ENCODE results near the gene PTH2R.
"Not testable (repeated sequence)": the region's sequence is repeated elsewhere in the genome, so short reads cannot be mapped to it uniquely, and the experiment has no call there.

The PTH2R gene

DNA sequence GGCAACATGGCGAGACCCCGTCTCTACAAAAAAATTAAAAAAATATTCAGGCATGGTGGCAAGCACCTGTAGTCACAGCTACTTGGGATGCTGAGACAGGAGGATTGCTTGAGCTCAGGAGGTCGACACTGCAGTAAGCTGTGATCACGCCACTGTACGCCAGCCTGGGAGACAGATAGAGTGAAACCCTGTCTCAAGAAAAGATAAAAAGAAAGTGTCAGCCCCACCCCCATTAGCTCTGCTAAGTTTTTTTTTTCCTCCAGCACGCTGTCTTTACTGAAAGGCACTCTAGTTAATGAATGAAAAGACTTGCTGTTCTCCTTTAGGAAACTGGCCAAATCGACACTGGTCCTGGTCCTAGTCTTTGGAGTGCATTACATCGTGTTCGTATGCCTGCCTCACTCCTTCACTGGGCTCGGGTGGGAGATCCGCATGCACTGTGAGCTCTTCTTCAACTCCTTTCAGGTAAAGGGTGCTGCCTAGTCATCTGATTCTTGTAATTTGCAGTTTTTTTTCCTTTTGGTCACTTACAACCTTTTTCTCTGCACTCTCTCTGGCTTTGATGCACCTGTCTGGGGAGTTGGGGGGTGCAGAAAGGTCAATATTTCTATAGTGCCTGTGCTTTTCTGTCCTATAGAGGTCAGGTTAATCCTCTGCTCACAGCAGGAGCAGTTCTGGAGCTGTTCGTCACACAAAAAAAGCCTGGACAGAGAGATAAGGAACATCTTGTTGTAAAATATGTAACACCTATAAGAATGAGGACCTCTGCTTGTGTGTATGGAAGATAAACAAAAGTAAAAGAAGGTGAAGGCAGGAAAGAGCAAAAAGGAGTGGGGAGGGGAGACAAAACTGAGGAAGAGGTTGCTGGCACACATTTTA lies 82.3 kb downstream of the PTH2R start:
- DNase-seq: no peak

DNA sequence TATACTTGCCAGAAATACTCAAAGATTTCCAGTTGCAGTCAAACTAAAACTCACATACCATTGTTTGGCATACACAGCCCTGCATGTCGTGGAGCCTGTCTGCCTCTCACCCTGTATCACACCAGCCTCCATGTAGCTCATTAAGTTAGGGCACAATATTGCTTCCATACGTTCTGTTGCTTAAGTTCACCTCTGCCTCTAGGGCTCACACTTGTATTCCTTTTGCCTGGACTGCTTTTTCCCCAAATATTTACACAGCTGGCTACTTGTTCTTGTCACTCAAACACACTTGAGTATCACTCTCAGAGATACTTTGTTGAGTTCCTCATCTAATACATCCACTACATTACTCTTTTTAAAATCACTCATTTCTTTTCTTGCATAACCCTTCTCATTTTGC lies 83.1 kb downstream of the PTH2R start:
- DNase-seq: no peak

DNA sequence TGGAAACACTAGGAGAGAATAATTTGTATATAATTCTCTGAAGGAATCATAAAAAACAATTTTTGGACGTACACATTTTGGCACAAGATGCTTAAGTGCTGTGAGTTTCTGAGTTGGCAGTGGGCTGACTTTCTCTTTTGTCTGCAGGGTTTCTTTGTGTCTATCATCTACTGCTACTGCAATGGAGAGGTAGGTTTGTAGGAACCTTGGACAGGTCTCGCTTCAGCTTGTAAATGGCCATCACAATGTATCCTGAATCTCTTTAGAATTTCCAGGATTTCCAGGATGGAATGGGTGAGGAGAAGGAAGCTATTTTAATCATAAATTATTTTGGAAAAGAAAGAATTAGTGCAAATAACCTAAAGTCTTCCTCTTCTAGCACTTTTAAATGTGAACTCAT lies 83.9 kb downstream of the PTH2R start:
- DNase-seq: no peak

DNA sequence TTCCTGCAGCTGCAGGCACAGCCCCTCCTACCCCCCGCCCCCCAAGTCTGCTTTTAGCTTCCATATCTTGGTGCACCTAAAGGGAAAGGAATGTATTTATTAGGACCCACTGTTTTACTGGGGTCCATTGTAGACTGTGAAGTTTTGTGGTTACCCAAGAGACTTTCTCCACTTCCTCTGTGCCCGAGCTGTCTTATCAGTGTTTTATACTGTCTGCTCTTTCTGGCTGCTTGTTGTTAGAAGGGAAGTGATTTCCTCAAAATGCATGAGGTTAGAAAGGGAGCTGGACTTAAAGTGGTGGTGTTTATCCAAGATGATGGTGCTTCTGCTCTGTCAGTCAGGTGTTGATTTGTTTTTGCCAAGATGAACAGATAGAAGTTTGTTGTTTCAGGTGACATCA lies 85.0 kb downstream of the PTH2R start:
- no peak for DNase-seq

DNA sequence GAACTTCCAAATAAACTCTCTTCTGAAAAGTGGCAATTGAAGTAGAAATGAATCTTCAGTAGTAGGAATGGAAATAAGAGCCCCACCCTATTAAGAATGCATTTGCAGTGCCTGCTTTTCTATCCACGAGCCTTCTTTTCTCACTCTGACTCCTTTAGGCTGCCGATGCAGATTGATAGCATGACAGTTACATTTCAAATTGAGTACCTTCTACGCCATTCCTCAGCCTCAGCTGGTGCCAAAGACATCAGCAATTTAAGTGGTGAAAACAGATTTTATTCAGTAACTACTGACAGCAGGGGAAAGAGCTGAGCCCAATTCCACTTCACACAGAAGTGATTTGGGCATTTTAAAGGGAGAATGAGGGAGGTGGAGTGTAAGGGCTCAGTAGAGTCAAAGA lies 85.5 kb downstream of the PTH2R start:
- DNase-seq: no peak

DNA sequence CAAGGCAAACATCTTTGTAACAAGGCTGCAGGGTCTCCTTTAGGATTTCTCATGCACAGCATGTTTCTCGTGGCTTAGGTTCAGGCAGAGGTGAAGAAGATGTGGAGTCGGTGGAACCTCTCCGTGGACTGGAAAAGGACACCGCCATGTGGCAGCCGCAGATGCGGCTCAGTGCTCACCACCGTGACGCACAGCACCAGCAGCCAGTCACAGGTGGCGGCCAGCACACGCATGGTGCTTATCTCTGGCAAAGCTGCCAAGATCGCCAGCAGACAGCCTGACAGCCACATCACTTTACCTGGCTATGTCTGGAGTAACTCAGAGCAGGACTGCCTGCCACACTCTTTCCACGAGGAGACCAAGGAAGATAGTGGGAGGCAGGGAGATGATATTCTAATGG lies 86.6 kb downstream of the PTH2R start:
- DNase-seq: no peak

DNA sequence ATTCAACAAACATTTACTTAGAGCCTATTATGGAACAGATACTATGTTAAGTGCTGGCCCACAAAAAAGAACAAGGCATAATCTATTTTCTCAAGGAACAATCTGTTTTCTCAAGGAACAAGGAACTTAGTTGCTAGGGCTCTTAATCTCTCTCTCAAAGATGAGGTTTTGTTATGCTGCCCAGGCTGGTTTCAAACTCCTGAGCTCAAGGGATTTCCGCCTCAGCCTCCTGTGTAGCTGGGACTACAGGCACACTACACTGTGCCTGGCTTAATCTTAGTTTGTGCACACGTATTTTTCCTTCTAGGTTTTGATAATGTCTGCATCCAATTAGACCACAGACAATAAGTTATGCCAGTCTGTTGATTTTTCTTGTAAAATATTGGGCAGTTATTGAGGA lies 89.5 kb downstream of the PTH2R start:
- no peak for DNase-seq

DNA sequence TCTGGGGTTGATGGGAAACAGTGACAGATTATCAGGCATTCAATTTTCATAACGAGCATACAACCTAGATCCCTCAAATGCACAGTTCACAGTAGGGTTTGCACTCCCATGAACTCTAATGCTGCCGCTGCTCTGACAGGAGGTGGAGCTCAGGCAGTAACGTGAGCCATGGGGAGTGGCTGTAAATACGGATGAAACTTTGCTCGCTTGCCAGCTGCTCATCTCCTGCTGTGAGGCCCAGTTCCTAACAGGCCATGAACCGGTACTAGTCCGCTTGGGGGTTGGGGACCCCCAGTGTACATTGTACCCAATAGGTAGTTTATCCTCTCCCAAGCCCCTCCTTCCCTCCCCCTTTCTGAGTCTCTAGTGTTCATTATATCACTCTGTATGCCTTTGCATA lies 94.6 kb downstream of the PTH2R start:
- no peak for DNase-seq

DNA sequence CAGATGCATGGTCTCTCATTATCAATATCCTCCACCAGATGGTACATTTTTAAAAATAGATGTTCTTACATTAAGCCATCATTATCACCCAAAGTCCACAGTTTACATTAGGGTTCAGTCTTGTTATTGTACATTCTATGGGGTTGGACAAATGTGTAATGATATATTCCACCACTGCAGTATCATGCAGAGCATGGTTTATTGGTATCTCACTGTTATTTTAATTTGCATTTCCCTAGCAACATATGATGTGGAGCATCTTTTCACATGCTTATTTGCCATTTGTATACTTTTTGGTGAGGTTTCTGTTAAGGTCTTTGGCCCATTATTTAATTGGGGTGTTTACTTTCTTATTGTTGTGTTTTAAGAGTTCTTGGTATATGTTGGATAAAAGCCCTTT lies 95.7 kb downstream of the PTH2R start:
- DNase-seq: no peak

DNA sequence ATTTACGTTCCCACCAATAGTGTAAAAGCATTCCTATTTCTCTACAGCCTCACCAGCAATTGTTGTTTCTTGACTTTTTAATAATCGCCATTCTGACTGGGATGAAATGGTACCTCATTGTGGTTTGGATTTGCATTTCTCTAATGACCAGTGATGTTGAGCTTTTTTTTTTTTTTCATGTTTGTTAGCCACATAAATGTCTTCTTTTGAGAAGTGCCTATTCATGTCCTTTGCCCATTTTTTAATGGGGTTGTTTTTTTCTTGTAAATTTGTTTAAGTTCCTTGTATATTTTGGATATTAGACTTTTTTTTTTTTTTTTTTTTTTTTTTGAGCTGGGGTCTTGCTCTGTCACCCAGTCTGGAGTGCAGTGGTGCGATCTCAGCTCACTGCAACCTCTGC lies 98.8 kb downstream of the PTH2R start:
- DNase-seq: not testable (repeated sequence)

DNA sequence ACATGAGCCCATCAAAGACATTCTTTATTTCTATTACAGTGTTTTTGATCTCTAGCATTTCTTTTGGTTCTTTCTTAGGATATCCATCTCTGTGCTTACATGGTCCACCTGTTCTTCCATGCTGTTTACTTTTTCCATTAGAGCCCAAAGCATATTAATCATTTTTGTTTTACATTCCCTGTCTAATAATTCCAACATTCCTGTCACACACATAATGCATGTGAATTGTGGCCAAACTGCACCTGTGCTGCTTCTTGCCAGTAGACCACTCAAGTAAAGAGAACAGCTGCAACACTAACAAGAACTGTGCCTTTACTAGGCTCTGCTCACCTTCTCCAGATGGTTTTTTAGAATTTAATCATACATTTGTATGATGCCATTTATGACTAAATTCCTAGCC lies 103.0 kb downstream of the PTH2R start:
- no peak for DNase-seq

DNA sequence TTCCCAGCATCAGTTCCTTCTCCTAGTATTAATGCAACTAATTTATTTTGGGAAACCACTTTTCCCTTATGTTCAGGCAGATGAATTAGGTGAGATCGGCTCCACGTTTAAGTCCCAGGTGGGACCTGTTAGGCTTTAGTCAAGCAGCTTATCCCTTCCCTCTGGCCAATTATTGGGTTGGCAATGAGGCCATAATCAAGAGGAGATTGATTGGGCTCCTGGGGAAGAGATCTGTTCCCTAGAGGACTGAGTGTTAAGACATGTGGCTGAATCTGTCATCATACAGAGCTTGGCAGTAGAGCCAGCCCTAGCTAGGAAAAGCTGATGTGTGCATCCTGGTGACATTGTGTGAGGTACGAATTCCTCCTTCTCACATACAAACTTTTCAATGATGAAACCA lies 104.4 kb downstream of the PTH2R start:
- DNase-seq: no peak

DNA sequence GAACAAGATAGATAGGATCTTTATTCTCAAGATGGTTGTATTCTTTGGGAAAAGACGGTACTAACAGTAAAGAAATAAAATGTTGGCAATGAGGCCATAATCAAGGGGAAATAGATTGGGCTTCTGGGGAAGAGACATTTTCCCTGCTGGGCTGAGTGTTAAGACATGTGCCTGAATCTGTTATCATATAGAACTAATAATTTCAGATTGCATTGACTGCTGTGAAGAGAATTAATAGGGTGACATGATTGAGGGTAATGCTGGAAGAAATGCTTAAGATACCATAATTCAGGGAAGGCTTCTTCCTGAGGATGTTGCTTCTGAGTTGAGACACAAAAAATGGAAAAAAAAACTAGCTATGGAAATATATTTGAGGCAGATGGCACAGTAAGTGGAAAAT lies 105.0 kb downstream of the PTH2R start:
- no peak for DNase-seq

DNA sequence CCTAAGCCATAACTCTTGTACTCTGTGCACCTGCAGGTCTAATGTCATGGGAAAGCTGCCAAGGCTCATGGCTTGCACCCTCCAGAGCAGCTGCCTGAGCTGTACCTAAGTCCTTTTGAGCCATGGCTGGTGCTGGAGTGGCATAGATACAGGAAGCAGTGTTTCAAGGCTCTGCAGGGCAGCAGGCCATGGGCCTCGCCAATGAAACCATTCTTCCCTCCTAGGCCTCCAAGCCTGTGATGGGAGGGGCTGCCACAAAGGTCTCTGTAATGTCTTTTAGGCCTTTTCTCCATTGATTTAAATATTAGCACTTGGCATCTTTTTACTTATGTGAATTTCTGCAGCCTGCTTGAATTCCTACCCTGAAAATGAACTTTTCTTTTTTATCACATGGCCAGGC lies 108.5 kb downstream of the PTH2R start:
- no peak for DNase-seq

DNA sequence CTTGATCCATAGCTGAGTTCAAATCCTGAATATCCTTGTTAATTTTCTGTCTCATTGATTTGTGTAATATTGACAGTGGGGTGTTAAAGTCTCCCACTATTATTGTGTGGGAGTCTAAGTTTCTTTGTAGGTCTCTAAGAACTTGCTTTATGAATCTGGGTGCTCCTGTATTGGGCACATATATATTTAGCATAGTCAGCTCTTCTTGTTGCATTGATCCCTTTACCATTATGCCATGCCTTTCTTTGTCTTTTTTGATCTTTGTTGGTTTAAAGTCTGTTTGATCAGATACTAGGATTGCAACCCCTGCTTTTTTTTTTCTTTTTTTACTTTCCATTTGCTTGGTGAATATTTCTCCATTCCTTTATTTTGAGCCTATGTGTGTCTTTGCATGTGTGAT lies 116.5 kb downstream of the PTH2R start:
- DNase-seq: not testable (repeated sequence)

DNA sequence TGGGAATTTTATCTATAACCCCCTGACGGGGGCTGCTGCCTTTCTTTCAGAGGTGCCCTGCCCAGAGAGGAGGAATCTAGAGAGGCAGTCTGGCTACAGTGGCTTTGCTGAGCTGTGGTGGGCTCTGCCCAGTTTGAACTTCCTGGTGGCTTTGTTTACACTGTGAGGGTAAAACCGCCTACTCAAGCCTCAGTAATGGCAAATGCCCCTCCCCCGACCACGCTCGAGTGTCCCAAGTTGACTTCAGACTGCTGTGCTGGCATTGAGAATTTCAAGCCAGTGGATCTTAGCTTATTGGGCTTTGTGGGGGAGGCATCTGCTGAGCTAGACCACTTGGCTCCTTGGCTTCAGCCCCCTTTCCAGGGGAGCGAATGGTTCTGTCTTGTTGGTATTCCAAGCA lies 118.6 kb downstream of the PTH2R start:
- DNase-seq: not testable (repeated sequence)

DNA sequence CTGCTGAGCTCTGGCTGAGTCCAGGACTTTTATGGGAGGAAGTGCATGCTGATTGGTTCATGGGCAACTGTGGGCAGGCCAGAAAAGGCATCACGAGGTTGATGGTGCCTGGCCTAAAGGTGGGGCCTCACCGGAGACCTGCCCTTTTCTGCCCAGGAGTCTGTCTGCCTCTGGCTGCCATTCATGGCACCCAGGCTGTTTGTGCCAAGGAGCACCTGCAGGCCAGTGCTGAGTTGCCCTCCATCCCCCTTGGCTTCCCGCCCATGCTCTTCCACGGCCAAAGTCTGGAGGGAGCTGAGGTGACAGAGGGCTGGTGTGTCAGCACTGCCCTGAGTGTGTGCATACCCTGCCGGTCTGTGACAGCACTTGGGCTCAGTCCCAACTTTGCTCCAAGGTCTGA lies 123.2 kb downstream of the PTH2R start:
- no peak for DNase-seq

DNA sequence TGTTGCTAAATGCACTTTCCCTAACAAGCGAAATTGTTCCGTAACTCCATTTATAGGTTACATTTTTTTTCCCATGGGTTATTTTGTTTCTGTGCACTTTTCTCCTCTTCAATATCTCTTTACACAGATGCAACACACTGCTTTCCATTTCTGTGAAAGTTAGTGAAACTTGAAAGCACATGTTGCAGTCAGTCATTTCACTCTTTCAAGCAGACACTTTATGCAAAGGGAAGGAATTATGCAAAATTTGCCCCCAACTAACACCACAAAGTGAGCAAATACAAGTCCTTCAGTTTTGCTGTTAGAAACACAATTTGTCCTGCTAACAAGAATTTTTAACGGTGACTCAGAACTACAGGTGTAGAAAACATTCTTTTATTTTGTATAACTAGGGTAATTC lies 124.8 kb downstream of the PTH2R start:
- DNase-seq: no peak

DNA sequence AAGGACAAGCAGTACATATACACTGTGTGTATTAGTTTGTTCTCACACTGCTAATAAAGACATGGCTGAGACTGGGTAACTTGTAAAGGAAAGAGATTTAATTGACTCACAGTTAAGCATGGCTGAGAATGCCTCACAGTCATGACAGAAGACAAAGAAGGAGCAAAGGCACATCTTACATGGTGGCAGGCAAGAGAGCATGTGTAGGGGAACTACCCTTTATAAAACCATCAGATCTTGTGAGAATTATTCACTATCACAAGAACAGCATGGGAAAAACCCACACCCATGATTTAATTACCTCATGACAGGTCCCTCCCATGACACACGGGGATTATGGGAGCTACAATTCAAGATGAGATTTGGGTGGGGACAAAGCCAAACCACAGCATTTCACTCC lies 129.0 kb downstream of the PTH2R start:
- DNase-seq: not testable (repeated sequence)

DNA sequence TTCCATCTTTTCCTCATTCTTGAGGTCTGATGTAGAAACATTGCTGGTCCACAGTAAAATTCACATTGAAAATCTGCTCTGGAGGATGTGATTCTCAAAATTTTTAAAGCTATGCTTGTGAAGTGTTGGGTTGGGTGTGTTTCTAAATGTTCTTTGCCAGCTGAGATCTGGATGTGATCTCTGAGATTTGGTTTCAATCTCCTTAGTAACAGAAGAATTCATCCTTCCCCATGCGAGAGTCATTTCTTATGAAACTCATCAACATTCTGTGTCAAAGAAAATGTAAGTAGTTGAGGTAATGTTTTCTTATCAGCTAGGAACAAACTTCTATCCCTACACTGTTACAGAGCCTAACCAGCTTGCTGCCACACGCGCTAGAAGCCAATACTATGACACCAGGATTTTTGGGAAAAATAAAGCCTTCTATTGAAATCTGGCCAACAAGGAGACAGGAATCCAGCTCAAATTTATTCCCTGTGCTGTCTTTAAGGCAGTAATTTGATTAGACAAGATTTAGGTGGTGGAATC lies 134.9 kb downstream of the PTH2R start:
- DNase-seq: no peak

DNA sequence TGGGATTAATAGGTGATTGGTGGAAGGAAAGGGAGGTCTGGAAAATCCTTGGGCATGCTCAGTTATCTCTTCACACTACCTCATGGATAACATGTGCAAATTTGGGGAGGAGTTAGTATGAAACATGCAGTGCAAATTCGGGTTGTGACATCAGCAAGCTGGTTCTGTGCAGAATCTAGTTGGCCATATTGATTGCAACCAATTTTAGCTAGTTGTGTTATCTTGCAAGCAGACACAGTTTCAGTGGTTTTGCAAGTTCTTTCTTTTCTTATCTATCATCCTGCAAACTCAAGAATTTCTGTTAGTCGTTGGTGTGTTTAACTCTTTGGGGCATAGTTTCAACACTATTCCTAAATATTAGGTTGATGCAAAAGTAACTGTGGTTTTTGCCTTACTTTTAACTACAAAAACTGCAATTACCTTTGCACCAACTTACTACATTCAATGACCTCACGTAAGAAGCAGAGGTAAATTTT lies 135.4 kb downstream of the PTH2R start:
- no peak for DNase-seq

DNA sequence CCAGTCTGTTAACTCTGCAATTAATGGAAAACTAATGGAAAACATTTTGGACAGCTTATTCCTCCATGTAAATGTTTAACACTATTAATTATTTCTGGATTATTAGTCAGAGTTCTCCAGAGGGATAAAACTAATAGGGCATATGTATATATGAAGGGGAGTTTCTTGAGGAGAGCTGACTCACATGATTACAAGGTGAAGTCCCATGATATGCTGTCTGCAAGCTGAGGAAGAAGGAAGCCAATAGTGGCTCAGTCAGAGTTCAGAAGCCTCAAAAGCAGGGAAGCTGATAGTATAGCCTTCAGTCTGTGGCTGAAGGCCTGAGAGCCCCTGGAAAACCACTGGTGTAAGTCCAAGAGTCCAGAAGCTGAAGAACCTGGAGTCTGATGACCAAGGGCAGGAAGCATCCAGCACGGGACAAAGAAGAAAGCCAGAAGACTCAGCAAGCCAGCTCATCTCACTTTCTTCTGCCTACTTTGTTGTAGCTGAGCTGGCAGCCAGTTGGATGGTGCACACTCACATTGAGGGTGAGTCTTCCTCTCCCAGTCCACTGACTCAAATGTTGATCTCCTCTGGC lies 136.0 kb downstream of the PTH2R start:
- DNase-seq: peak; percentile 98
